Left ventricle myocardium inferior (tissue), 1 donor: Measurements from ENCODE around the gene SLC4A11. TPM values are rescaled to one million over a fixed set of nuclear protein-coding genes. Genes with fewer than 3 reads are reported as not detected.

Experiments
- DNase-seq: peaks from one replicate; pipeline ENCODE4 v3.0.0-alpha.2; 2020
- H3K27ac ChIP-seq: fragments of 200-600 bp; replicated peaks from 2 replicates; pipeline ENCODE4 v1.8.0; 2021
- H3K27me3 ChIP-seq: fragments of 200-600 bp; 2 replicates; pipeline ENCODE4 v1.8.0; 2021; ENCODE audit warnings: low read depth
- H3K36me3 ChIP-seq: fragments of 200-600 bp; 2 replicates; pipeline ENCODE4 v1.8.0; 2021
- H3K4me1 ChIP-seq: fragments of 200-600 bp; 2 replicates; pipeline ENCODE4 v1.8.0; 2021
- H3K4me3 ChIP-seq: fragments of 200-600 bp; 2 replicates; pipeline ENCODE4 v1.8.0; 2021; ENCODE audit warnings: mild to moderate bottlenecking, moderate library complexity
- H3K9me3 ChIP-seq: fragments of 200-600 bp; replicated peaks from 2 replicates; pipeline ENCODE4 v1.8.0; 2021
- intact Hi-C: fragments of 100-400 bp; cut with micrococcal nuclease; formaldehyde crosslinking; loops from one replicate; pipeline ENCODE4 v1.11.0; 2022
- total RNA-seq: library from RNA; stranded (reverse); fragmentation: NEBNext Ultra II Directional; extraction: Animal tissue kit (Norgen Biotek cat#: 25700); gene quantifications from one replicate; pipeline ENCODE4 v1.2.1, GENCODE V29; 2021
- TF ChIP-seq, protein P1 (sequence below): fragments of 200-600 bp; IDR thresholded peaks from 2 replicates; pipeline ENCODE4 v1.8.0; 2021; ENCODE audit warnings: antibody characterized with exemption, mild to moderate bottlenecking, borderline replicate concordance
- donor health status: DM: no; HTN: yes; CAD: no; lungs with severe emphysema.

SLC4A11 gene
- total RNA-seq, 1 donor from 2014 or later, result 0.11 TPM

DNA sequence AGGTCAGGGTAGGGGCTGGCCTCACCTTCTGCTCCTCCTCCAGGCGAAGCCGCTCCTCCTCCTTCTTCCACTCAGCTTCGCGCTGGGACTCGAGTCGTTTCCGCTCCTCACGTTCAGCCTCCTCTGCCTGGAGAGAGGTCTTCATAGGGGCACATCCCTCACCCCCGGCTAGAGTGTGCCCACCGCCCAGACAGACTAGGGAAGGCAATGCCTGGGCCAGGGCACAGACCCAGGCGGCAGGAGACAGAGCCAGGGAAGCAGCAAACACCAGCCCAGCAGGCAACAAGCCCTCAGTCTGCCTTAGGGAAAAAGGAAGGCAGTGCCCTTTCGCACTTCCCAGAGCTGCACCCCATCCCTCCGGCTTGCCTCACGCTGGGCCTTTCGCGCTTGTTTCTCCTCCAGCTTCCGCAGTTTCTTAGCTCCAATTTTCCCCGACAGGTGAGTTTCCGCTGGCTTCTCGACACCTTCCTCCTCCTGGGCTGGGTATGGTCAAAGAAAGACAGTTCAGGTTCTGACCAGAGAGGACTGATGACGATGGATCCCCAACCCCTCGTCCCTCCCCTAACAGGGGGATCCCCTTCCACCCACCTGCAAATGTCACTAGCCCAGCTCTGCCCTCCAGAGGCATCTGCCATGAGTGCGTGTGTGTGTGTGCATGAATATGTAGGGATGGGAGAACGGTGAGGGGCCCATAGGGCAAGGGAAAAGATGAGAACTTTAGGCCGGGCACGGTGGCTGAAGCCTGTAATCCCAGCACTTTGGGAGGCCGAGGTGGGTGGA is 38.8 kb downstream of the SLC4A11 start:
- DNase-seq, result no peak
- no peak overlapping the region for H3K27ac ChIP-seq
- H3K9me3 ChIP-seq, result no peaks in the 10 kb centered on the region
- TF ChIP-seq, protein P1, sequence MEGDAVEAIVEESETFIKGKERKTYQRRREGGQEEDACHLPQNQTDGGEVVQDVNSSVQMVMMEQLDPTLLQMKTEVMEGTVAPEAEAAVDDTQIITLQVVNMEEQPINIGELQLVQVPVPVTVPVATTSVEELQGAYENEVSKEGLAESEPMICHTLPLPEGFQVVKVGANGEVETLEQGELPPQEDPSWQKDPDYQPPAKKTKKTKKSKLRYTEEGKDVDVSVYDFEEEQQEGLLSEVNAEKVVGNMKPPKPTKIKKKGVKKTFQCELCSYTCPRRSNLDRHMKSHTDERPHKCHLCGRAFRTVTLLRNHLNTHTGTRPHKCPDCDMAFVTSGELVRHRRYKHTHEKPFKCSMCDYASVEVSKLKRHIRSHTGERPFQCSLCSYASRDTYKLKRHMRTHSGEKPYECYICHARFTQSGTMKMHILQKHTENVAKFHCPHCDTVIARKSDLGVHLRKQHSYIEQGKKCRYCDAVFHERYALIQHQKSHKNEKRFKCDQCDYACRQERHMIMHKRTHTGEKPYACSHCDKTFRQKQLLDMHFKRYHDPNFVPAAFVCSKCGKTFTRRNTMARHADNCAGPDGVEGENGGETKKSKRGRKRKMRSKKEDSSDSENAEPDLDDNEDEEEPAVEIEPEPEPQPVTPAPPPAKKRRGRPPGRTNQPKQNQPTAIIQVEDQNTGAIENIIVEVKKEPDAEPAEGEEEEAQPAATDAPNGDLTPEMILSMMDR, result no peak
- H3K27me3 ChIP-seq, result no peaks in the 10 kb centered on the region
- intact Hi-C loops, result no loop called here
- H3K4me1 ChIP-seq, result peaks cover 17% of the 10 kb centered on the region
- H3K36me3 ChIP-seq, result peaks cover 59% of the 10 kb centered on the region
- H3K4me3 ChIP-seq, result no peak overlapping the region

DNA sequence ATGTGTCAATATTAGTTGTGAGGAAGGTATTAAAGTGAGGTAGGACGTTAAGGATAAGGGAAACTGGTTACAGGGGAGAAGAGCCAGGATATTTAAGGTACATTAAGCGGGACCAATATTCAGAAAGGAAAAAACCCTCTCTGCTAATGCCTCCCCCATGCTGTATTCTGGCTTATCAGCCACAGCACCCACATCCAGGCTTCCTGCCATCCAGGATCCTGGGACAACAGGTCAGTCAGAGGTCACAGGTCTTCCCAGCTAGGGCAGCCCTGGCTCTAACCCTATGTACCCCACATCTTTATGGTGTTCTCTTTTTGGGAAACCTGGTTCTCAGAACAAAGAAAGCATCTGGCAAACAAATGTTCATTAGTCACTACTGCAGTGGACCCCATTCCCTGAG is 39.8 kb downstream of the SLC4A11 start:
- no peak for DNase-seq
- H3K4me1 ChIP-seq, result peaks cover 15% of the 10 kb centered on the region
- no peaks in the 10 kb centered on the region for H3K9me3 ChIP-seq
- H3K36me3 ChIP-seq, result peaks cover 68% of the 10 kb centered on the region
- H3K27ac ChIP-seq, result no peak overlapping the region
- no peak overlapping the region for H3K4me3 ChIP-seq
- intact Hi-C loops, result no loop called here
- no peaks in the 10 kb centered on the region for H3K27me3 ChIP-seq
- TF ChIP-seq, protein P1, result no peak

DNA sequence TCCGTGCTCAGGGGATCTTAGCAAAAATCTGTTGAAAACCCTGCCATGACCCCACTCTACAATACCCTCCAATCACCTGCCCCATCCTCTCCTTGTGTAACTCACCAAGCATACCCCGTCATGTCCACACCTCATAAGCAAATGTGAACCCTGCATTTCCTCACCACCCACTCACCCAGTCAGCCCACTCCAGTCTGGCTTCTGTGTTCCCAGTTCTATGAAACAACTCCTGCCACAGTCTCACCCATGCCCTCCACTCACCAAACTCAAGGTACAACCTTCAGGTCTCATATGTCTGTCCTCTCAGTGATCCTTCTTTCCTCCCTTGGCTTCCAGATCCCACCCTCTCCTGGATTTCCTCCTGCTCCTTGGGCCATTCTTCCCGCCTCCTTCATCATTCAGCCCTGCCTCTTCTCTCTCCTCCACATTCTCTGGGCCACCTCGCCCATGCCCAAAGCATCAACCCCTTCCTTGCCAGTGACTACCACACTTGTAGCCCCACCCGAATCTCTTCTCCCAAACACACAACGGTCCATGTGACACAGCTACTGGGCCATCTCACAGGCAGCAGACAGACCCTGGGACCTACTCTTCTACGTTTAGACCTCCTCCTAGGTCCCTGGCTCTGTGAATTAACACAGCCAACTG is 43.3 kb downstream of the SLC4A11 start:
- H3K27ac ChIP-seq, result no peak overlapping the region
- no peak for DNase-seq
- no peaks in the 10 kb centered on the region for H3K27me3 ChIP-seq
- H3K9me3 ChIP-seq, result no peaks in the 10 kb centered on the region
- TF ChIP-seq, protein P1, result no peak
- H3K4me3 ChIP-seq, result no peak overlapping the region
- no peaks in the 10 kb centered on the region for H3K4me1 ChIP-seq
- H3K36me3 ChIP-seq, result peaks cover 93% of the 10 kb centered on the region
- intact Hi-C loops, result no loop called here

DNA sequence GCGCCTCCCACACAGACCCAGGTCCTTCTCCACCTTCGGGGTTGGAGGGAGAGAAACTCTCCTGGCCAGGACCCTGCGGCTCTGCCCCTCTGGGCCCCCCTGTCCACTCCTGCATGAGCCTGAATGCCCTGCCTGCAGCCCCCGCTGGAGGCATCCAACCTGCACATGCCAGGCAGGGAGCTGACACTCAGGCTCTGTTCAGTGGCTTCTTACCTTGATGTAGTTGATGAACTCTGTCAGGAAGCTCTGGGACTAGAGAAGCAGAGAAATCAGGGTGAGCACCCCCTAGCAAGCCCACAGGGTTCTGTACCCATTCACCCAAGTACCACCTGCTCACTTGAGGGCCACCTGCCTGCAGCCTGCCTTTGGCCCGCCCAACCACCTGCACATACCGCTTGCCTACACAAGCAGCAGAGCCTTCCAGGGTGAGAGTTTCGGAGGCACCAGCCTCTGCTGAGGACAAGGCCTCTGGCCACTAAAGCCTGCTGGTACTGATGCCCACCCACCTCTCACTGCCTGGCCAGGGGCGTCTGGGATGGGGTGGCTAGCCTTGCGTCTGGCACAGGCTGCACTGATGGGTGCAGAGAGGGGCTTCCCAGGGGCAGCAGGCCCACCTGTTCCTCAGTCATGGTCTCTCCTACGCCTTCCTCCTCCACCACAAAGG is 44.2 kb downstream of the SLC4A11 start:
- no peaks in the 10 kb centered on the region for H3K9me3 ChIP-seq
- H3K27ac ChIP-seq, result no peak overlapping the region
- intact Hi-C loops, result no loop called here
- H3K36me3 ChIP-seq, result peaks cover 95% of the 10 kb centered on the region
- TF ChIP-seq, protein P1, result no peak
- no peaks in the 10 kb centered on the region for H3K4me1 ChIP-seq
- no peaks in the 10 kb centered on the region for H3K27me3 ChIP-seq
- no peak overlapping the region for H3K4me3 ChIP-seq
- no peak for DNase-seq

DNA sequence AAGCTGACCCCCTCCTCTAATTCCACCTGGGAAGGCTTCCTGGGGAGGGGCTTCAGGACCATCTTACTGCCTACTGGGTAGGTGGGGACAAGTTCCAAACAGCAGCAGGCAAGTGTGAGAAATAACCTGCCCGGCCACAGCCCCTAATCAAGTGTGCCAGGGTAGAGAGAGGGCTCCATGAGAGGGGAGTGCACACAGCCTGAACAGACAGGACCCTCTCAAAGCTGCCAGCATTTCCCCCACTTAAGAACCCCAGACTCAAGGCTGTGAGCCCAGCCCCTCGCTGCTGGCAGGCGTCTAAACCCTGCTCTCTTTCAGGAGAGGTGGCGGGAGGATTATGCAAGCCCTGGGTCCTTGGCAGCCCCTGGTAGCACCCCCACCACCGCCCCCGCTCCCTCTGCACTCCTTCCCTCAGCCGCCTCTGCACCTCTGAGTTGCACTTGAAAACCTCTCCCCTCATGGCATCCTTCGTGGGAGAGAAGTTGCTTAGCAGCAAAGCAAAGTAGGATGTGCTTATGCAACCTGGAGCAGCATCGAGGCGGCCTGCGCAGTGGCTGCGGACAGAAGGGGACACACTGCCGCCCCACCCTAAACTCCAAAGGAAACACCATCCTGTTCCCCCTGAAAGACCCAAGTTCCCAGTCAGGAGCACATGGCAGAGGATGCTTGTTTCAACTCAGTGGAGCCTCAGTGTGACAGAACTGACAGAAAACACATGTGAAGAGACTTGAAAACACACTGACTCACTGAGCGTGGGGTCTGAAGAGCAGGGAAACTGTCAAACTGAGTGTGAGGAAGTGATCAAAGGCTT is 45.0 kb downstream of the SLC4A11 start:
- intact Hi-C loops, result no loop called here
- DNase-seq, result no peak
- H3K27ac ChIP-seq, result no peak overlapping the region
- peaks cover 6% of the 10 kb centered on the region for H3K4me1 ChIP-seq
- no peak overlapping the region for H3K4me3 ChIP-seq
- no peaks in the 10 kb centered on the region for H3K9me3 ChIP-seq
- no peaks in the 10 kb centered on the region for H3K27me3 ChIP-seq
- TF ChIP-seq, protein P1, result no peak
- peaks cover 92% of the 10 kb centered on the region for H3K36me3 ChIP-seq
